ENCODE data around the gene KCNIP4. TPM values are rescaled to one million over a fixed set of nuclear protein-coding genes. Genes with fewer than 3 reads are reported as not detected.

Gene KCNIP4
- total RNA-seq, 1 experiment from 2014 or later = not detected

DNA sequence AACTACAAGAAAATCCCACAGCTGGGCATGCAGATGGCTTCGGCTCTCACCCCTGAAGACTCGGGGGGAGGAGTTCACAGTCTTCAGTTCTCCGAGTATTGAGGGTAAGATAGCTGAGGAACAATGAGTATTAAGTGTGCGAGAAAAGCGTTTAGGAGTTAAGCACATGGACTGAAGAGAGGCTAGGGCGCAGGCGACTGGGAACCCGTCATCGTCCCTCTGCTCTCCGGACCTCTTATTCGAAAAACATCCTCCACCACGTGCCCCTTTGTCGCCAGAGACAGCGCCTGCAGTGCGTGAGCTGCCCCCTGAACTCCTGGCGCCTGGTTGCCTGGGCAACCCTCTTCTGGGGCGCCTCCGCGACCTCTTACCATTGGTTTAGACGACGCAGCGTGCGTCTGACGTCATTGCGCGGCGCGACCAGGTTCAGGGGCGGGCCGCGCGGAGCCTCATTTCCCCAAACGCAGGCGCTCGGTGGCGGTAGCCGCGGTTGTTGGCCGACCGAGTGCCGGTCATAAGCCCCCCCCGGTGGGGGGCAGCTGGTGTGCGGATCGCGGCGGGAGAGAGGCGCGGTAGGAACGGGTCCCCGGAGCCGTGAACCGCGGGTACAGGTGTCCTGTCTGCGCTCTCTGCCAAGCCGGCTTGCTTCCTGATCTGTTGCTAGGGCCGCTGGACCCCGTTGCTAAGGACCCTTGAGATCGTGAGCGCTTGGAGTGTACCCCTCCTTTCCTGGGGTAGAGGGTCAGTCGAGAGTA, 1248.4 kb downstream of the KCNIP4 start, which contains the start of gene PACRGL:
PACRGL (plus strand) TSS at position 452 of the 755 bp plus-strand sequence. CDS start 4,024 bp downstream, outside the sequence.
- Histone ChIP-seq H2AFZ (peak within 1 kb of the TSS; percentile 97), H3K79me2 (ENCODE audit: low read depth) (peaks cover 32% of the 10 kb centered on the region), H3K36me3 (ENCODE audit: low read depth) (no peaks in the 10 kb centered on the region), H3K9me3 (ENCODE audit: insufficient read depth, low read depth) (no peaks in the 10 kb centered on the region), H3K9me2 (ENCODE audit: insufficient read depth) (no peaks in the 10 kb centered on the region), H3K4me3 (peak within 1 kb of the TSS; percentile 73), H3F3A (ENCODE audit: insufficient read depth, low read depth) (no peaks in the 10 kb centered on the region), H3K4me1 (replicated peaks; ENCODE audit: insufficient read depth) (peaks cover 15% of the 10 kb centered on the region), H3K4me2 (peak within 1 kb of the TSS; percentile 96), H4K20me1 (ENCODE audit: insufficient read depth) (no peaks in the 10 kb centered on the region), H3K27me3 (ENCODE audit: insufficient read depth, low read depth) (no peaks in the 10 kb centered on the region), H3K27ac (no peak within 1 kb of the TSS)
- ChIA-PET POLR2A (ENCODE audit: unreplicated experiment) (interaction anchor here (0.7 kb wide), 1 partner anchor 173 kb away, joined by 3 read pairs; no protein-coding TSS in a partner anchor), CTCF (no interaction called here)
- BruUV-seq (replicated peaks) = TSS peak; percentile 87
- intact Hi-C loops (cut with micrococcal nuclease; ENCODE audit: unreplicated experiment) = no loop called here
- peak; percentile 86 to 88 for DNase-seq
- TF ChIP-seq, protein P1, sequence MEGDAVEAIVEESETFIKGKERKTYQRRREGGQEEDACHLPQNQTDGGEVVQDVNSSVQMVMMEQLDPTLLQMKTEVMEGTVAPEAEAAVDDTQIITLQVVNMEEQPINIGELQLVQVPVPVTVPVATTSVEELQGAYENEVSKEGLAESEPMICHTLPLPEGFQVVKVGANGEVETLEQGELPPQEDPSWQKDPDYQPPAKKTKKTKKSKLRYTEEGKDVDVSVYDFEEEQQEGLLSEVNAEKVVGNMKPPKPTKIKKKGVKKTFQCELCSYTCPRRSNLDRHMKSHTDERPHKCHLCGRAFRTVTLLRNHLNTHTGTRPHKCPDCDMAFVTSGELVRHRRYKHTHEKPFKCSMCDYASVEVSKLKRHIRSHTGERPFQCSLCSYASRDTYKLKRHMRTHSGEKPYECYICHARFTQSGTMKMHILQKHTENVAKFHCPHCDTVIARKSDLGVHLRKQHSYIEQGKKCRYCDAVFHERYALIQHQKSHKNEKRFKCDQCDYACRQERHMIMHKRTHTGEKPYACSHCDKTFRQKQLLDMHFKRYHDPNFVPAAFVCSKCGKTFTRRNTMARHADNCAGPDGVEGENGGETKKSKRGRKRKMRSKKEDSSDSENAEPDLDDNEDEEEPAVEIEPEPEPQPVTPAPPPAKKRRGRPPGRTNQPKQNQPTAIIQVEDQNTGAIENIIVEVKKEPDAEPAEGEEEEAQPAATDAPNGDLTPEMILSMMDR (conservative IDR thresholded peaks at IDR 0.05) = no peak

DNA sequence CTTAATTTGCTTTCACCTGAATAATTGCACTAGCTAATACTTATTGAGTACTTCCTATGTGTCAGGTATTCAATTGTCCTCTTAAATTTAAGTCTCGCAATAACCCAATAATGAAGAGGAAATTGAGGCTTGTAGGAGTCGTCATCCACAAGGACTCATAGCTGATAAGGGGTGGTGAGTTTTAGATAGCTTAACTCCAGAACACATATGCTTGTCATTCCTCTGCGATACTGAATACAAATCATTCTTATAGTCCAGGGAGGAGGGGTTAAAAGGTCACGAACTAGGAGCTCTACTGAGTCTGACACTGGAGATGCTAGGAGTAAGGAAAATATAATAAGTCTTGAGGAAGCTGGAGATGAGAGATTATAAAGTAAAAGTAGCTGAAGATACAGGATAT, 1249.8 kb downstream of the KCNIP4 start:
- no peaks in the 10 kb centered on the region for H4K20me1 ChIP-seq (ENCODE audit: insufficient read depth)
- no peak overlapping the region for H3K27ac ChIP-seq
- no peak overlapping the region for H3K4me3 ChIP-seq
- no peaks in the 10 kb centered on the region for H3K36me3 ChIP-seq (ENCODE audit: low read depth)
- TF ChIP-seq, protein P1 (conservative IDR thresholded peaks at IDR 0.05) = no peak
- no peak for TF ChIP-seq EZH2 (IDR thresholded peaks at IDR 0.05; ENCODE audit: low read depth)
- peaks cover 15% of the 10 kb centered on the region for H3K4me1 ChIP-seq (replicated peaks; ENCODE audit: insufficient read depth)
- H3K27me3 ChIP-seq (ENCODE audit: insufficient read depth, low read depth) = no peaks in the 10 kb centered on the region
- no peak overlapping the region for H3K4me2 ChIP-seq
- POLR2A ChIA-PET (ENCODE audit: unreplicated experiment) = interaction anchor here (0.7 kb wide), 1 partner anchor 1221 kb away, joined by 3 read pairs; no protein-coding TSS in a partner anchor
- CTCF ChIA-PET = no interaction called here
- BruUV-seq (replicated peaks) = no TSS peak
- H3K9me2 ChIP-seq (ENCODE audit: insufficient read depth) = no peaks in the 10 kb centered on the region
- DNase-seq = no peak
- intact Hi-C loops (cut with micrococcal nuclease; ENCODE audit: unreplicated experiment) = no loop called here
- H3K9me3 ChIP-seq (ENCODE audit: insufficient read depth, low read depth) = no peaks in the 10 kb centered on the region
- H3F3A ChIP-seq (ENCODE audit: insufficient read depth, low read depth) = no peaks in the 10 kb centered on the region
- peaks cover 32% of the 10 kb centered on the region for H3K79me2 ChIP-seq (ENCODE audit: low read depth)
- no peak overlapping the region for H2AFZ ChIP-seq

DNA sequence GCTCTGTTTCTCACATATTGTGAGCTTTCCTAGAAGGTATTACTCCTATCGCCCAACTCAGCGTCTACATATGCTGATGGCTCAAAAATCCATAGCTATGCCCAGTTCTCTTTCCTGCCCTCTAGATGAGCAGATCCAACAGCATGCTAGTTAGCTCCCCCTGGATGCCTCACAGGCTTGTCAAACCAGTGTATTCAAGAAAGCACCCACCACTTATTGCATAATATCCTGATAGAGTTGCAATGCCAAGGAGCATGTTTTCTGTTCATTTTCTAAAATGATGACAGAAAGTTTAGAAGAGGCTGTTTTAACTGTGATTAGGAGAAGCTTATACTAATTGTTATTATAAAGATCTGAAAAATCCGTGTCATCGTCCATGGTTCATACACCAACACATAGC, 1250.2 kb downstream of the KCNIP4 start:
- H3K9me3 ChIP-seq (ENCODE audit: insufficient read depth, low read depth) = no peaks in the 10 kb centered on the region
- H4K20me1 ChIP-seq (ENCODE audit: insufficient read depth) = no peaks in the 10 kb centered on the region
- no peak for DNase-seq
- POLR2A ChIA-PET (ENCODE audit: unreplicated experiment) = no interaction called here
- intact Hi-C loops (cut with micrococcal nuclease; ENCODE audit: unreplicated experiment) = no loop called here
- H2AFZ ChIP-seq = no peak overlapping the region
- peaks cover 15% of the 10 kb centered on the region for H3K4me1 ChIP-seq (replicated peaks; ENCODE audit: insufficient read depth)
- no peaks in the 10 kb centered on the region for H3F3A ChIP-seq (ENCODE audit: insufficient read depth, low read depth)
- no TSS peak for BruUV-seq (replicated peaks)
- CTCF ChIA-PET = no interaction called here
- H3K4me2 ChIP-seq = no peak overlapping the region
- TF ChIP-seq, protein P1 (conservative IDR thresholded peaks at IDR 0.05) = no peak
- TF ChIP-seq EZH2 (IDR thresholded peaks at IDR 0.05; ENCODE audit: low read depth) = no peak
- H3K4me3 ChIP-seq = no peak overlapping the region
- H3K79me2 ChIP-seq (ENCODE audit: low read depth) = peaks cover 29% of the 10 kb centered on the region
- H3K27ac ChIP-seq = no peak overlapping the region
- no peaks in the 10 kb centered on the region for H3K36me3 ChIP-seq (ENCODE audit: low read depth)
- H3K9me2 ChIP-seq (ENCODE audit: insufficient read depth) = no peaks in the 10 kb centered on the region
- H3K27me3 ChIP-seq (ENCODE audit: insufficient read depth, low read depth) = no peaks in the 10 kb centered on the region
